Hepatocyte (in vitro differentiated cells): ENCODE measurements around the gene MAS1L. TPM values are rescaled to one million over a fixed set of nuclear protein-coding genes. Genes with fewer than 3 reads are reported as not detected.

Experiments
- DNase-seq: peaks from one replicate; pipeline ENCODE4 v3.0.0-alpha.2; 2016; ENCODE audit warnings: low spot score
- H2AFZ ChIP-seq: fragments of 200-600 bp; sonication (generic); 2 replicates; pipeline ENCODE4 v1.6.0; 2016; ENCODE audit warnings: antibody characterized with exemption, mild to moderate bottlenecking
- H3K27ac ChIP-seq: fragments of 200-600 bp; sonication (generic); 2 replicates; pipeline ENCODE4 v1.5.1; 2016; ENCODE audit warnings: mild to moderate bottlenecking
- H3K27me3 ChIP-seq: fragments of 200-600 bp; sonication (generic); 2 replicates; pipeline ENCODE4 v1.6.1; 2016
- H3K36me3 ChIP-seq: fragments of 200-600 bp; sonication (generic); replicated peaks from 2 replicates; pipeline ENCODE4 v1.5.1; 2016; ENCODE audit warnings: low read depth; ENCODE audit not compliant: insufficient read depth
- H3K4me1 ChIP-seq: fragments of 200-600 bp; sonication (generic); 2 replicates; pipeline ENCODE4 v1.5.1; 2016; ENCODE audit warnings: mild to moderate bottlenecking, moderate library complexity; ENCODE audit not compliant: insufficient read depth
- H3K4me2 ChIP-seq: fragments of 200-600 bp; sonication (generic); 2 replicates; pipeline ENCODE4 v1.6.0; 2016
- H3K4me3 ChIP-seq: fragments of 200-600 bp; sonication (generic); 2 replicates; pipeline ENCODE4 v1.5.1; 2016; ENCODE audit warnings: mild to moderate bottlenecking
- H3K79me2 ChIP-seq: fragments of 200-600 bp; sonication (generic); 2 replicates; pipeline ENCODE4 v1.6.0; 2017; ENCODE audit warnings: mild to moderate bottlenecking
- H3K9me2 ChIP-seq: fragments of 200-600 bp; sonication (generic); replicated peaks from 2 replicates; pipeline ENCODE4 v1.6.0; 2017; ENCODE audit warnings: mild to moderate bottlenecking; ENCODE audit not compliant: insufficient read depth
- H3K9me3 ChIP-seq: fragments of 200-600 bp; sonication (generic); 2 replicates; pipeline ENCODE4 v1.5.1; 2016; ENCODE audit warnings: low read depth, mild to moderate bottlenecking
- H4K20me1 ChIP-seq: fragments of 200-600 bp; sonication (generic); 2 replicates; pipeline ENCODE4 v1.6.0; 2016; ENCODE audit warnings: mild to moderate bottlenecking; ENCODE audit not compliant: insufficient read depth, poor library complexity, severe bottlenecking
- CTCF ChIP-seq: fragments of 200-600 bp; sonication (generic); IDR thresholded peaks from 2 replicates; pipeline ENCODE4 v1.5.1; 2016; ENCODE audit warnings: antibody characterized with exemption, mild to moderate bottlenecking; ENCODE audit not compliant: poor library complexity
- EZH2 ChIP-seq: fragments of 200-600 bp; sonication (generic); IDR thresholded peaks from 2 replicates; pipeline ENCODE4 v1.6.1; 2016; ENCODE audit warnings: antibody characterized with exemption, mild to moderate bottlenecking, borderline replicate concordance
- EZH2phosphoT487 ChIP-seq: fragments of 200-600 bp; sonication (generic); IDR thresholded peaks from one replicate; pipeline ENCODE4 v1.6.1; 2018; ENCODE audit warnings: antibody characterized with exemption, mild to moderate bottlenecking, low read depth, moderate library complexity; ENCODE audit not compliant: unreplicated experiment, severe bottlenecking
- WGBS: methylation state at CpG from one replicate; pipeline ENCODE4 v1.1.6; 2016; ENCODE audit warnings: low lambda C conversion rate; ENCODE audit errors: missing lambda C conversion rate; 5-methylcytosine and 5-hydroxymethylcytosine counted together
- polyA plus RNA-seq: library from polyadenylated mRNA; unstranded; fragments of >200 nt; fragmentation: Nextera tagmentation; extraction: Ambion mirVana; gene quantifications from 2 replicates; pipeline ENCODE4 v1.2.1, GENCODE V29; 2016
- total RNA-seq: library from RNA; depleted of rRNA; stranded (reverse); fragments of >200 nt; gene quantifications from 2 replicates; pipeline ENCODE4 v1.2.3, GENCODE V29; 2014

The MAS1L gene
- total and polyA plus RNA-seq, 2 experiments from 2014 or later, result not detected

DNA sequence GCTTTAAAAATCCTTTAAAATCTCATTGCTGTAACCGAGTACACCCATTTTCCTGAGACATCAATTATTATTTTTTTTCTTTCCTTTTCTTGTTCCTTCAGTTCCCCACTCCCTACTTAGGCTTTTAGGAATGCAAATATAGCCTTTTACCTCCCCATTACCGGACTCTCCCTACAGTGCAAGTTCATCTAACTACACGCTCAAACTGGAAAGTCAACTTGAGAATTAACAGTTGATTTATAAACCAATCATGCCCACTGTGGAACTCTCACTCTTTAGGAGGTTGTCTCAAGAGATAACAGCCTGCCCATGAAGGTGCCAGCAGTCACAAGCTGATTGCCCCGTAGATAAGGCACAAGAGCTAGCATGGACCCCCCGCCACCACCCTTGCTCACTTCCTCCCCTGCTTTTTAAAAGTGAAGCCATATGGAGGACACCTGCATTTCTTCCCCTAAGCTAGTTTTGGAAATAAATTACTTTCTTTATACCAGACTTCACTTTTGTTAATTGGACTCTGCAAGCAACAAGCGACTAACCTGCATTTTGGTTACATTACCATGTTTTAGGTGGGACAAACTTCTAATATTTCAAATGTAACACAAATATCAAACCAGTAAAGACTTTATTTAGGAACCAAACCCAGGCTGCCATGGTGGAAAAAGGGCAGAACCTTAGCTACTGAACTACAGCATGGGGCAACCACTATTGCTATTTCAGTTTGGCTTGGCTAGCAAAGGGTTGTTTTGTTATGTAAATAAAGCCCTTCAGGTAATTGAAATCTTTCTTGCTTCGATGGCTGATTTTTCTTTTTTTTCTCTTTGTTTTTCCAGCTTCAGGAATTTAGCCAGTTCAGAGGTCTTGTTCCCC is 36.9 kb upstream of the MAS1L start:
- Histone ChIP-seq H3K27me3 (no peaks in the 10 kb centered on the region), H3K9me2 (no peaks in the 10 kb centered on the region), H3K79me2 (no peaks in the 10 kb centered on the region), H4K20me1 (no peaks in the 10 kb centered on the region), H3K9me3 (no peaks in the 10 kb centered on the region), H3K4me2 (no peak overlapping the region), H3K4me1 (no peaks in the 10 kb centered on the region), H3K36me3 (no peaks in the 10 kb centered on the region), H2AFZ (no peak overlapping the region), H3K4me3 (no peak overlapping the region), H3K27ac (no peak overlapping the region)
- WGBS, result 78% methylated on average over 7 of the region's 7 CpGs
- TF ChIP-seq CTCF, result no peak
- no peak for TF ChIP-seq EZH2phosphoT487
- no peak for TF ChIP-seq EZH2
- DNase-seq, result no peak

GRCh38 chr6:29524044-29524443 is 36.3 kb upstream of the MAS1L start:
- Histone ChIP-seq H3K4me2 (no peak overlapping the region), H3K4me1 (no peaks in the 10 kb centered on the region), H2AFZ (no peak overlapping the region), H3K9me2 (no peaks in the 10 kb centered on the region), H3K4me3 (no peak overlapping the region), H3K27ac (no peak overlapping the region), H3K27me3 (no peaks in the 10 kb centered on the region), H3K79me2 (no peaks in the 10 kb centered on the region), H3K36me3 (no peaks in the 10 kb centered on the region), H4K20me1 (no peaks in the 10 kb centered on the region), H3K9me3 (no peaks in the 10 kb centered on the region)
- TF ChIP-seq EZH2 (no peak), EZH2phosphoT487 (no peak), CTCF (no peak)
- 77% methylated on average over 2 of the region's 2 CpGs for WGBS
- no peak for DNase-seq

GRCh38 chr6:29522227-29522626 is 34.5 kb upstream of the MAS1L start:
- no peaks in the 10 kb centered on the region for H3K79me2 ChIP-seq
- H3K27ac ChIP-seq, result no peak overlapping the region
- no peak overlapping the region for H2AFZ ChIP-seq
- H3K36me3 ChIP-seq, result no peaks in the 10 kb centered on the region
- H3K4me3 ChIP-seq, result no peak overlapping the region
- WGBS, result 71% methylated on average over 2 of the region's 2 CpGs
- no peaks in the 10 kb centered on the region for H3K9me2 ChIP-seq
- TF ChIP-seq EZH2 (no peak), EZH2phosphoT487 (no peak), CTCF (no peak)
- H3K4me1 ChIP-seq, result no peaks in the 10 kb centered on the region
- H3K27me3 ChIP-seq, result no peaks in the 10 kb centered on the region
- H4K20me1 ChIP-seq, result no peaks in the 10 kb centered on the region
- no peak overlapping the region for H3K4me2 ChIP-seq
- no peak for DNase-seq
- no peaks in the 10 kb centered on the region for H3K9me3 ChIP-seq
